Measurements from ENCODE around the gene C10orf71.

GRCh38 chr10:49325916-49326783, 27.2 kb downstream of the C10orf71 start:
- no peak for TF ChIP-seq CTCF (IDR thresholded peaks at IDR 0.05; ENCODE audit: insufficient read depth, low read depth, low read length)
- no peak for TF ChIP-seq EZH2 (IDR thresholded peaks at IDR 0.05; ENCODE audit: insufficient read depth, low read length)

All from astrocyte (in vitro differentiated cells and primary cell).